ENCODE measurements around the gene NIPAL3. TPM values are rescaled to one million over a fixed set of nuclear protein-coding genes. Genes with fewer than 3 reads are reported as not detected.

The NIPAL3 gene
- 29.2 and 31.8 TPM in 2 replicates for total RNA-seq

- H3K79me2 ChIP-seq (ENCODE audit: insufficient read depth, low read length), result peaks cover 23% of the 10 kb centered on the region
- H3K27me3 ChIP-seq (ENCODE audit: insufficient read depth, low read length), result no peaks in the 10 kb centered on the region
- H3K27ac ChIP-seq (ENCODE audit: low read depth, low read length), result peak within 1 kb of the TSS; percentile 90
- H4K20me1 ChIP-seq (ENCODE audit: insufficient read depth, low read length), result no peaks in the 10 kb centered on the region
- H3K4me1 ChIP-seq (ENCODE audit: insufficient read depth, low read length), result peaks cover 55% of the 10 kb centered on the region
- DNase-seq (ENCODE audit: insufficient read length, low spot score, missing footprints), result peak; percentile 93
- peak within 1 kb of the TSS; percentile 93 for H3K4me2 ChIP-seq (ENCODE audit: insufficient read depth, low read length)
- peaks cover 3% of the 10 kb centered on the region for H3K36me3 ChIP-seq (ENCODE audit: insufficient read depth, low read length)
- TF ChIP-seq, protein P1, sequence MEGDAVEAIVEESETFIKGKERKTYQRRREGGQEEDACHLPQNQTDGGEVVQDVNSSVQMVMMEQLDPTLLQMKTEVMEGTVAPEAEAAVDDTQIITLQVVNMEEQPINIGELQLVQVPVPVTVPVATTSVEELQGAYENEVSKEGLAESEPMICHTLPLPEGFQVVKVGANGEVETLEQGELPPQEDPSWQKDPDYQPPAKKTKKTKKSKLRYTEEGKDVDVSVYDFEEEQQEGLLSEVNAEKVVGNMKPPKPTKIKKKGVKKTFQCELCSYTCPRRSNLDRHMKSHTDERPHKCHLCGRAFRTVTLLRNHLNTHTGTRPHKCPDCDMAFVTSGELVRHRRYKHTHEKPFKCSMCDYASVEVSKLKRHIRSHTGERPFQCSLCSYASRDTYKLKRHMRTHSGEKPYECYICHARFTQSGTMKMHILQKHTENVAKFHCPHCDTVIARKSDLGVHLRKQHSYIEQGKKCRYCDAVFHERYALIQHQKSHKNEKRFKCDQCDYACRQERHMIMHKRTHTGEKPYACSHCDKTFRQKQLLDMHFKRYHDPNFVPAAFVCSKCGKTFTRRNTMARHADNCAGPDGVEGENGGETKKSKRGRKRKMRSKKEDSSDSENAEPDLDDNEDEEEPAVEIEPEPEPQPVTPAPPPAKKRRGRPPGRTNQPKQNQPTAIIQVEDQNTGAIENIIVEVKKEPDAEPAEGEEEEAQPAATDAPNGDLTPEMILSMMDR (IDR thresholded peaks at IDR 0.05; ENCODE audit: extremely low read depth, low read depth, low read length), result peak; percentile 56
- peak within 1 kb of the TSS; percentile 90 for H2AFZ ChIP-seq (ENCODE audit: low read length)
- H3K9me3 ChIP-seq (ENCODE audit: low read depth, low read length), result no peaks in the 10 kb centered on the region
- peak within 1 kb of the TSS; percentile 78 for H3K4me3 ChIP-seq (ENCODE audit: insufficient read depth, low read length)
Measured at GRCh38 chr1:24415334-24415909, at the start of gene NIPAL3. NIPAL3 (plus strand) TSS chr1:24415802; CDS start chr1:24419548, 3,746 bp downstream.

GRCh38 chr1:24366707-24367106, 48.9 kb upstream of the NIPAL3 start:
- no peaks in the 10 kb centered on the region for H3K27me3 ChIP-seq (ENCODE audit: insufficient read depth, low read length)
- H2AFZ ChIP-seq (ENCODE audit: low read length), result no peak overlapping the region
- peaks cover 41% of the 10 kb centered on the region for H3K4me1 ChIP-seq (ENCODE audit: insufficient read depth, low read length)
- H3K79me2 ChIP-seq (ENCODE audit: insufficient read depth, low read length), result no peaks in the 10 kb centered on the region
- H3K9me3 ChIP-seq (ENCODE audit: low read depth, low read length), result no peaks in the 10 kb centered on the region
- TF ChIP-seq, protein P1 (IDR thresholded peaks at IDR 0.05; ENCODE audit: extremely low read depth, low read depth, low read length), result no peak
- no peaks in the 10 kb centered on the region for H3K36me3 ChIP-seq (ENCODE audit: insufficient read depth, low read length)
- H4K20me1 ChIP-seq (ENCODE audit: insufficient read depth, low read length), result peaks cover 3% of the 10 kb centered on the region
- H3K4me2 ChIP-seq (ENCODE audit: insufficient read depth, low read length), result no peak overlapping the region
- H3K4me3 ChIP-seq (ENCODE audit: insufficient read depth, low read length), result no peak overlapping the region
- DNase-seq (ENCODE audit: insufficient read length, low spot score, missing footprints), result no peak
- no peak overlapping the region for H3K27ac ChIP-seq (ENCODE audit: low read depth, low read length)

DNA sequence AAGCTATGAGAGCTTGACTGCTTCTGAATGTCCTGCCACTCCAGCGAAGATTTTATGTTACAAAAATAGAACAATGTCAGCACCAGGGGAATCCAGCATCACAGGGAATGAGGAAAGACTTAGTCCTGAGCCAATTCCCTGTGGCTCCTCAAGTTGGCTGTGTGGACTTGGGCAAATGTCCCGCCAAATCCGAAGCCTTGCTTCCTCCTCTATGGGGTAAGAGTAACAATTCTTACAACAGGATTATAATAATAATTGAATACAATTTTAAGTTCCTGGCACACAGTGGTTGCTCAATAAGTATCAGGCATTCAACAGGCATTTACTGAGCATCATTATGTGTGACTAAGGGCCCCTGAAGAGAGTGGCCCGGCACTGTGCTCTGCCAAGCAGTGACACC, 46.4 kb upstream of the NIPAL3 start:
- TF ChIP-seq, protein P1 (IDR thresholded peaks at IDR 0.05; ENCODE audit: extremely low read depth, low read depth, low read length), result no peak
- no peaks in the 10 kb centered on the region for H3K27me3 ChIP-seq (ENCODE audit: insufficient read depth, low read length)
- peak overlapping the region; percentile 43 for H3K4me2 ChIP-seq (ENCODE audit: insufficient read depth, low read length)
- no peak overlapping the region for H2AFZ ChIP-seq (ENCODE audit: low read length)
- peaks cover 26% of the 10 kb centered on the region for H3K4me1 ChIP-seq (ENCODE audit: insufficient read depth, low read length)
- peak overlapping the region; percentile 46 for H3K27ac ChIP-seq (ENCODE audit: low read depth, low read length)
- no peaks in the 10 kb centered on the region for H3K36me3 ChIP-seq (ENCODE audit: insufficient read depth, low read length)
- peaks cover 3% of the 10 kb centered on the region for H4K20me1 ChIP-seq (ENCODE audit: insufficient read depth, low read length)
- H3K4me3 ChIP-seq (ENCODE audit: insufficient read depth, low read length), result no peak overlapping the region
- no peaks in the 10 kb centered on the region for H3K79me2 ChIP-seq (ENCODE audit: insufficient read depth, low read length)
- no peak for DNase-seq (ENCODE audit: insufficient read length, low spot score, missing footprints)
- no peaks in the 10 kb centered on the region for H3K9me3 ChIP-seq (ENCODE audit: low read depth, low read length)

- TF ChIP-seq, protein P1 (IDR thresholded peaks at IDR 0.05; ENCODE audit: extremely low read depth, low read depth, low read length), result no peak
- Histone ChIP-seq H2AFZ (ENCODE audit: low read length) (no peak overlapping the region), H3K27ac (ENCODE audit: low read depth, low read length) (peak overlapping the region; percentile 45), H3K27me3 (ENCODE audit: insufficient read depth, low read length) (no peaks in the 10 kb centered on the region), H3K79me2 (ENCODE audit: insufficient read depth, low read length) (no peaks in the 10 kb centered on the region), H3K4me2 (ENCODE audit: insufficient read depth, low read length) (no peak overlapping the region), H4K20me1 (ENCODE audit: insufficient read depth, low read length) (peaks cover 3% of the 10 kb centered on the region), H3K4me1 (ENCODE audit: insufficient read depth, low read length) (peaks cover 21% of the 10 kb centered on the region), H3K36me3 (ENCODE audit: insufficient read depth, low read length) (no peaks in the 10 kb centered on the region), H3K9me3 (ENCODE audit: low read depth, low read length) (no peaks in the 10 kb centered on the region), H3K4me3 (ENCODE audit: insufficient read depth, low read length) (no peak overlapping the region)
- no peak for DNase-seq (ENCODE audit: insufficient read length, low spot score, missing footprints)
Measured at GRCh38 chr1:24369801-24370200, 45.8 kb upstream of the NIPAL3 start.

All from osteoblast (primary cell).